Measurements from ENCODE around the gene BANP.
"Not testable (repeated sequence)": the region's sequence is repeated elsewhere in the genome, so short reads cannot be mapped to it uniquely, and the experiment has no call there.

BANP gene

GRCh38 chr16:88002749-88003148 is 51.5 kb downstream of the BANP start:
- DNase-seq, result no peak

- no peak for DNase-seq
These were observed 52.1 kb downstream of the BANP start for GRCh38 chr16:88003316-88003715.

- no peak for DNase-seq
These were observed 52.5 kb downstream of the BANP start for GRCh38 chr16:88003736-88004135.

GRCh38 chr16:88004391-88004790 is 53.2 kb downstream of the BANP start:
- DNase-seq, result no peak

GRCh38 chr16:88005181-88005581 is 53.9 kb downstream of the BANP start:
- DNase-seq, result no peak

GRCh38 chr16:88005968-88006367 is 54.7 kb downstream of the BANP start:
- no peak for DNase-seq

- DNase-seq, result no peak
These were observed 56.1 kb downstream of the BANP start for GRCh38 chr16:88007321-88007731.

- no peak for DNase-seq
These were observed 57.6 kb downstream of the BANP start for GRCh38 chr16:88008840-88009239.

- no peak for DNase-seq
These were observed 58.5 kb downstream of the BANP start for GRCh38 chr16:88009563-88010342.

GRCh38 chr16:88010343-88010967 is 59.2 kb downstream of the BANP start:
- no peak for DNase-seq

GRCh38 chr16:88010968-88011483 is 59.8 kb downstream of the BANP start:
- DNase-seq, result no peak

GRCh38 chr16:88012360-88012759 is 61.1 kb downstream of the BANP start:
- DNase-seq, result no peak

- no peak for DNase-seq
These were observed 61.9 kb downstream of the BANP start for GRCh38 chr16:88013091-88013609.

GRCh38 chr16:88013766-88014251 is 62.6 kb downstream of the BANP start:
- DNase-seq, result no peak

GRCh38 chr16:88014252-88014781 is 63.1 kb downstream of the BANP start:
- no peak for DNase-seq

- DNase-seq, result no peak
These were observed 63.9 kb downstream of the BANP start for GRCh38 chr16:88014954-88015805.

GRCh38 chr16:88015806-88016140 is 64.5 kb downstream of the BANP start:
- DNase-seq, result no peak

GRCh38 chr16:88016386-88016785 is 65.2 kb downstream of the BANP start:
- DNase-seq, result not testable (repeated sequence)

GRCh38 chr16:88016964-88017363 is 65.7 kb downstream of the BANP start:
- DNase-seq, result no peak

- no peak for DNase-seq
These were observed 66.4 kb downstream of the BANP start for GRCh38 chr16:88017587-88018101.

GRCh38 chr16:88018382-88018781 is 67.1 kb downstream of the BANP start:
- not testable (repeated sequence) for DNase-seq

GRCh38 chr16:88019041-88019820 is 68.0 kb downstream of the BANP start:
- DNase-seq, result not testable (repeated sequence)

Data from NCI-H2227 treated with DMSO at 0.1 percent for 48 hours (cell line).